Activated CD4-positive, alpha-beta T cell treated with anti-CD3 and anti-CD28 coated beads, Interleukin-2, amount 50 U/mL, for 48 hours (primary cell): Measurements from ENCODE around the gene FBLIM1.
A peak's percentile ranks its signal among the peaks of the same experiment; 100 is the strongest.
"Not testable (repeated sequence)": the region's sequence is repeated elsewhere in the genome, so short reads cannot be mapped to it uniquely, and the experiment has no call there.

Experiments
- DNase-seq, 2 experiments: peaks; one replicate each; pipeline ENCODE4 v3.0.0-alpha.2; 2020

The FBLIM1 gene

DNA sequence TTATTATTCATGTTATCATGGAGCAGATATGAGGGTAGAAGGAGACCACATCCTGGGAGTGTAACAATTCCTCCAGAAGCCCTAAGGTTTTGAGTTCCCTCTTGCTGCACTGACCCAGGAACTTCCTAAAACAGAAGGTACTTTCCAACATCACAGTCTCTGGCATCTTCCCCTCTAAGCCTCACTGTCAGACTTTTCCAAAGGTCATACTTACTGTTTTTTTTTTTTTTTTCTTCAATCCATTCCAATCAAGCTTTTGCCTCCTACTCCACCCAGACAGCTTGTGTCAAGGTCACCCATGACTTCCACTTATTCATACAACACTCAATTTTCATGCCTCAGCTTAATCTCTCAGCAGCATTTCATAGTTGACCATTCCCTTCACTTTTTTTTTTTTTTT, 67.2 kb downstream of the FBLIM1 start:
- DNase-seq, result no peak

DNA sequence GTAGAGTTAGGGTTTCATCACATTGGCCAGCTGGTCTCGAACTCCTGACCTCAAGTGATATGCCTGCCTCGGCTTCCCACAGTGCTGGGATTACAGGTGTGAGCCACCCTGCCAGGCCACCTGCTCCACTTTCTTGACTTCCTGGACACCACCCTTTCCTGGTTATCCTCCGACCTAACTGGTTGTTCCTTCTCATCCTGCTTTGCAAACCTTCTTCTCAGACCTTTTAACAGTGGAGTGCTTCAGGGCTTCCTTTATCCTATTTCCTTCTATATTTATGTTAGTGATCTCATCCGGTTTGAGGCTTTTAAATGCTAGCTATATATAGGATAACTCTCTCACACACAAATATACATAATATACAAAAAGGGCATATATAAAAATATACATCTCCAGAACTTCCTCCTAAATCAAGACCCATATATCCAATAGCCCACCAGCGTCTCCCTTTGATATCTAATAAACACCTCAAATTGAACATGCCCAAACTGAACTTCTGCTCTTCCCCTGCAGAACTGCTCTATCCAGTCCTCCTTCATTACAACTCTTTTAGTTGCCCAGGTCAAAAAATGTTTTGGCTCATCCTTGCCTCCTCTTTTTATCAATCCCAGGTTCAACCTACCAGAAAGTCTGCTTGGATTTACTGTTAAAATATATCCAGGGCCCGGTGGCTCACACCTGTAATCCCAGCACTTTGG, 68.4 kb downstream of the FBLIM1 start:
- no peak for DNase-seq

DNA sequence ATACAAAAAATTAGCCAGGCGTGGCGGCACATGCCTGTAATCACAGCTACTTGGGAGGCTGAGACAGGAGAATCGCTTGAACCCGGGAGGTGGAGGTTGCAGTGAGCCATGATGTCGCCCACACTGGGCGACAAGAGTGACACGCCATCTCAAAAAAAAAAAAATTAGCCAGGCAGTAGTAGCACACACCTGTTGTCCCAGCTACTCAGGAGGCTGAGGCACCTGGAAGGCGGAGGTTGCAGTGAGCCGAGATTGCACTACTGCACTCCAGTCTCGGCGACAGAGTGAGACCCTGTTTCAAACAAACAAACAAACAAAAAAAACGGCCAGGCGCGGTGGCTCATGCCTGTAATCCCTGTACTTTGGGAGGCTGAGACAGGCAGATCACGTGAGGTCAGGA, 69.0 kb downstream of the FBLIM1 start:
- DNase-seq, result not testable (repeated sequence)

DNA sequence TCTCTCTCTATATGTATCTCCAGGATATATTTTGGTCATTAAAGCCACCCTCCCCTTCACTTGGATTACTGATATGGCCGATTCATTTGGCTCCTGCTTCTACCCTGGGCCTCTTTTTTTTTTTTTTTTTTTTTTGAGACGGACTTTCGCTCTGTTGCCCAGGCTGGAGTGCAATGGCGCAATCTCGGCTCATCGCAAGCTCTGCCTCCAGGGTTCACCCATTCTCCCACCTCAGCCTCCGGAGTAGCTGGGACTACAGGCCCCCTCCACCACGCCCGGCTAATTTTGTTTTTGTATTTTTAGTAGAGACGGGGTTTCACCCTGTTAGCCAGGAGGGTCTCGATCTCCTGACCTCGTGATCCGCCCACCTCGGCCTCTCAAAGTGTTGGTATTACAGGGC, 70.3 kb downstream of the FBLIM1 start:
- not testable (repeated sequence) for DNase-seq

DNA sequence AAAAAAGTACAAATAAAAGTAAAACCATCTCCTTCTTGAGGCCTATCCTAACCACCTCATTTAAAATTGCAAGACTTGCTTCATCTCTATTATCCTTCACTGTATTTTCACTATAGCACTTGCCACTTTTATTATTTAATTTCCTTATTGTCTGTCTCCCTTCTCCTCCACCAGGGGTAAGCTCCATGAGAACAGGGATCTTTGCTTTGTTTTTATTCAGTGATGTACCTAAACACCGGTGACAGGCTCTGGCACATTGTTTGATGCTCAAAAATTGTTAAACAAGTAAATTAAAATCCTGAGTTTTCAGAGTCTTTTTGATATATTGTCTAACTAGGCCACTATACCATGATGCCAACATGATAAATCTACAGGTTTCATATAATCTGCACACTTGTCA, 71.7 kb downstream of the FBLIM1 start:
- no peak for DNase-seq

DNA sequence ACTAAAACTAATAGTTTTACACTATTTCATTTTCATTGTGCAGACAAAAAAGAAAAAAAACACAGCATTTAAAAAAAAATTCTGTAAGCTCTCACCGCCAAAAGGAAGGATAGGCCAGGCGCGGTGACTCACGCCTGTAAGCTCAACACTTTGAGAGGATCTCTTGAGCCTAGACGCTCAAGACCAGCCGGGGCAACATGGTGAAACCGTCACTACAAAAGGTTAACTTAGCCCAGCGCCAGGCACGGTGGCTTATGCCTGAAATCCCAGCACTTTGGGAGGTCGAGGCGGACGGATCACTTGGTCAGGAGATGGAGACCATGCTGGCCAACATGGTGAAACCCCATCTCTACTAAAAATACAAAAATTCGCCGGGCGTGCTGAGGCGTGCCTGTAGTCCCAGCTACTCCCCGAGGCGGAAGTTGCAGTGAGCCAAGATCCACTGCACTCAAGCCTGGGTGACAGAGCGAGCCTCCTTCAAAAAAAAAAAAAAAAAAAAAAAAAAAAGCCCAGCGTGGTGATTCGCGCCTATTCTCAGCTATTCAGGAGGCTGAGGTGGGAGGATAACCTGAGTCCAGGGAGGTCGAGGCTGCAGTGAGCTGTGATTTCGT, 74.6 kb downstream of the FBLIM1 start:
- DNase-seq, result peak; percentile 52 to 61

DNA sequence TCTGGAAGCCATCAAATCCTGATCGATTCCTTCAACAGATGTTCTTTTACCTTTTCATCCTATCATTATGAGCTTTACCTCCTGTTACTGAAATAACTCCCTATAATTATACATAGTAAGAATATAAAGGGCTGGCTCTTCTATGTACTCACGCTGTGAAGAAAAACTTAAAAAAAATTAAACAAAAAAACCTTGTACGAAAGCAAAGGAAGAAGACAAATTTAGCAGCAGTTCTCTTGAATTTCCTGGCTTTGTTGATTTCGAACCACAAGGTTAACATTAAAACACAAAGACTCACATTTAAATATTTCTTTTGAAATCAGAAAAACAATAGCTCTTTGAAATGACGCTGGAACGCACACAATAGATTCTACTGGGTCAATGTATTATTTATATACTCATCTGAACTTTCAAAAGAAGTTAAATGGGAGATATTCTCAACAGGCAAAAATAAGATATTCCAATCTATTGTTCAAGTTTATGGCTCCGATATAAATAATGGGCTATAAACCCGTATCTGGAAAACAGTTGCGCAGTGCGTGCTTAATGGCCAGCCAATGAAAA, 75.3 kb downstream of the FBLIM1 start:
- DNase-seq, result no peak

DNA sequence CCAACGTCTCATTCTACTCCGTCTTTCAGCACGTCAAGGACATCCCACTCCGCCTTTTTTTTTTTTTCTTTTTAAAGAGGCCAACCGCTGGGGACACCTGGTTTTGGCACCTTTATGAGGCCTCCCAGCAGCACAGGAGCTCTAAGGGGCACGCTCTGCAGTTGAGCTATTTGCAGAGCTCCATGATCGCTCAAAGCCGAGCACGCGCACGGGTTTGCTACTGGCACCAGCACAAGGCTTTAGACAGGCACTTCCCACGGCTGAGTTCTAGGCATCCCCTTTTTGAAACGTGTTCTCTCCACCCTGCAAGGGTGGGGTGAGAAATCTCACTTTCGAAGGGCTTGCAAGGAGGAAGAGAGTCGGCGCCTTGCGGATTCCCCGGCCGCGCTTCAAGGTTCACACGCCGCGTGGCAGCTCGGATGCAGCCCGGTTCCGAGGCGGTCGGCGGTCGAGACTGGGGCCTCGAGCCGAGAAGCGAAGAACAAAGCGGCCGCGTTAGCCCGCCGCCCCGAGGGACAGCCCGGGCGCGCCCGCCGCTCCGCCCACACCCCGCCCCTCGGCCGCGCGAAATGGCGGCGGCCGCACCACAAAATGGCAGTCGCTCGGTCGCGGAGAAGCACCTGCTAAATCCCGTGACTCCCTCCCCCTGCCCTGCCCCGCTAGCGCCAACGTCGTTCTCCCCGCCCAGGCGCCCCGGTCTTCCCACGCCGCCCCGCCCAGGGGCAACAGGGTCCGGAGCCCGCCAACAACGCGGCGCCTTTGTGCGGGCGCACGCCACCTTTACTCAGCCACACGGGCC, 76.0 kb downstream of the FBLIM1 start:
- peak; percentile 89 to 92 for DNase-seq

DNA sequence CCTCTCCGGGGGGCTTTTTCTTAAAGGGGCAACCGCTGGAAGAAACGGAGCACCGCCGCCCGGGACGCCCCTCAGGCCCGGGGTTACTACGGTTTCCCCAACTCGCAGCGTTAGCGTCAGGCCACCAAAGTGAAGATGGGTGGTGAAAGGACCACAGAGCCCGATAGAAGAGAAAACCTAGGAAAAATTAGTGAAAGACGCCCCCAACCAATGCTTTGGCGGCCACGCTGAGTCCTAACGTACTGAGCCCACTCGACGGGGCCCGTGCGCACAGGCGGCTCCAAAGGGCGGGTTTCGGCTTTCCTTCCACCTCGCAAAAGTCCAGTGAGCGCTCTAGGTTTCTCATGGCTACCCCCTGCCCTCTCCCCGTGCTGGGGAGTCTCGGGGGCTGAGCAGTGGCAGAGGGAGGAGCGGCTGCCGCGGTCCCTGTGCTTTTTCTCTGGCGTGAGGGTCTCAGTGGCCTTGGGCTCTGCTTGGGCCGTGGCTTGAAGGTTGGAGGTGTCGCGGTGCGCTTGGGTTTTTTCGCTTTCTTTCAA, 76.7 kb downstream of the FBLIM1 start:
- no peak for DNase-seq

DNA sequence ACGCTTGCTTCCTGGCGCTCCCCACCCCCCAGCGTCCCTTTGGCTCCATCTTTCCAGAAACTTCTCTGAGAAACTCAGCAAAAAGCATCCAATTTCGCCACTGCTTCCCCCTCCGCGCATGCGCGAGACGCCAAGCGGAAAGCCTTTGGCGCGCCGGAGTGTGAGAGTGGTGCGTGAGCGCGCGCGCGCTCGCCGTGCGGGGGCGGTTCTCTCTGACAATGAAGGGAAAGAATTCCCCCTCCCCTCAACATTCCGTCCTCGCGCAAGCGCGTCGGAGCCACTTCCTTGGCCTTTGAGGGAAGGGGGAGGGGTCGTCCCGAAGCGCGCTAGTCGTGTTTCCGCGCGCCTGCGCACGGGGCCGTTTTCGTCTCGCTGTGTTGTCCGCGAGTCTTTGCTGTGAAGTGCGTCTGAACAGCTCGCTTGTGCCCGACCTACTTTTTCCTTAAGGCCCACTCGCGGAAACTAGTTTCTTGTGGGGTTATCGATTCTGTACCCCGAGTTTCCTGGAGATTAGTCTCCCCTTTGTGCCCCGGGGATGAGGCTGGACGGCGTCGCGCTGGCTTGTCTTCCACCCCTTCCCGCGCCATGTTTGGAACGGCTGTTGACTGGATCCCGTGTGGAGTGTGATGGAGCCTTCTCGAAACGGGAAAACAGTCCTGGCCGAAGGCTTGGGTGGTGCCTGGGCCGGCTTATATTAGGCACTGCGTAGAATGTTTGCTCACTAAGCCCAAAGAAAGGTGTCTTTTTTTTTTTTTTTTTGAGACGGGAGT, 77.3 kb downstream of the FBLIM1 start:
- DNase-seq, result peak; percentile 100
